AG20443 (cell line): ENCODE results near the gene PDP2.
"Not testable (repeated sequence)": the region's sequence is repeated elsewhere in the genome, so short reads cannot be mapped to it uniquely, and the experiment has no call there.

Experiments
- DNase-seq: peaks from one replicate; pipeline ENCODE4 v3.0.0; 2012; ENCODE audit warnings: low spot score, mixed read lengths

The PDP2 gene

GRCh38 chr16:66886321-66886720, 6.0 kb downstream of the PDP2 start:
- DNase-seq: peak; percentile 27

- DNase-seq: no peak
Measured at GRCh38 chr16:66886914-66887313, 6.6 kb downstream of the PDP2 start.

- no peak for DNase-seq
Measured at GRCh38 chr16:66888647-66889615, 8.6 kb downstream of the PDP2 start.

GRCh38 chr16:66889622-66890021, 9.3 kb downstream of the PDP2 start:
- no peak for DNase-seq

GRCh38 chr16:66890799-66891198, 10.5 kb downstream of the PDP2 start:
- DNase-seq: no peak

GRCh38 chr16:66891360-66891759, 11.0 kb downstream of the PDP2 start:
- no peak for DNase-seq

GRCh38 chr16:66891797-66892196, 11.5 kb downstream of the PDP2 start:
- DNase-seq: no peak

GRCh38 chr16:66894055-66894454, 13.7 kb downstream of the PDP2 start:
- DNase-seq: no peak

GRCh38 chr16:66894948-66895688, 14.8 kb downstream of the PDP2 start:
- DNase-seq: peak; percentile 81

- DNase-seq: no peak
Measured at GRCh38 chr16:66895689-66895979, 15.3 kb downstream of the PDP2 start.

GRCh38 chr16:66895999-66896398, 15.7 kb downstream of the PDP2 start:
- DNase-seq: no peak

- not testable (repeated sequence) for DNase-seq
Measured at GRCh38 chr16:66896682-66897081, 16.4 kb downstream of the PDP2 start.

GRCh38 chr16:66898207-66898606, 17.9 kb downstream of the PDP2 start:
- peak; percentile 62 for DNase-seq

GRCh38 chr16:66898933-66899309, 18.6 kb downstream of the PDP2 start:
- DNase-seq: no peak

GRCh38 chr16:66899310-66899944, 19.1 kb downstream of the PDP2 start:
- no peak for DNase-seq

GRCh38 chr16:66899945-66900710, 19.8 kb downstream of the PDP2 start:
- DNase-seq: peak; percentile 64

GRCh38 chr16:66900721-66901441, 20.6 kb downstream of the PDP2 start:
- DNase-seq: no peak

- no peak for DNase-seq
Measured at GRCh38 chr16:66901626-66902025, 21.3 kb downstream of the PDP2 start.

GRCh38 chr16:66902648-66903543, 22.6 kb downstream of the PDP2 start:
- no peak for DNase-seq
